ENCODE measurements around the gene TFF1.

The TFF1 gene

DNA sequence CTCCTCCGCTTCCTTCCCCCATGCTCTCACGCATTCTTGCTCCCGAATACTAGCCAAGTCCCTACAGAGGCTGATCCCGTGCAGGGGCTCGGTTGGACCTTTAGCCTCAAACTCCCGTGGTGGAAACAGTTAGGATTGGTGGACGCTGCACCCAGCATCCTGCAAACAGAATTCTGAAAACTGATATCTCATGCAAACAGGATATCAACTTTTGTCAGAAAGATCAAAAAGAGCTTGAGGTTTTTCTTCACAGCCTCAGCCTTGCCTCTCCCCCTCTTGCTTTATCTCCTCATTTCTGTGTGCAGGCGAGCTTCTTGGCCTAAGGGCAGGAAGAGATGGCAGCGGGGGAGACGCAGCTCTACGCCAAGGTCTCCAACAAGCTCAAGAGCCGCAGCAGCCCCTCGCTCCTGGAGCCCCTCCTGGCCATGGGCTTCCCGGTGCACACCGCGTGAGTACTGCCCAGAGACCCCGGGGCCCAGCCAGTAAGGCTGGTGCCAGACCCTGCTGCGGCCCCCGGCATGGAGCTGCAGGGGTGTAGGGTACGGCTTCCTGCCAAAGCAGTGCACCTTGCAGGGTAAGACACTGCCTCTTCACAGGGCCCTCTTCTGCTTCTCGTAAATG is 37.4 kb upstream of the TFF1 start, which contains the start of gene UBASH3A:
Gene UBASH3A, plus strand, starts transcription at position 292 of the 621 bp plus-strand sequence. Its CDS starts 44 bp downstream, at position 336.
- Histone ChIP-seq H3K4me3 (ENCODE audit: low read depth, low read length) (no peak within 1 kb of the TSS), H3K9me3 (ENCODE audit: control insufficient read depth, insufficient read depth, low read depth, low read length) (no peaks in the 10 kb centered on the region), H3K27ac (ENCODE audit: extremely low read depth, low read depth, low read length) (no peak within 1 kb of the TSS), H3K36me3 (ENCODE audit: control insufficient read depth in 2 of 2, insufficient read depth in 1 of 2, low read length in 2 of 2) (no peaks in the 10 kb centered on the region), H3K4me1 (ENCODE audit: control insufficient read depth, insufficient read depth, low read length) (no peaks in the 10 kb centered on the region)
- ChIA-PET POLR2A (no interaction called here), CTCF (interaction anchor here (1.1 to 1.5 kb wide), 3 partner anchors 10 to 94 kb away, joined by 4 to 6 read pairs (median 5); no protein-coding TSS in a partner anchor)
- TF ChIP-seq ZBTB7A (tag by site-specific recombination; IDR thresholded peaks at IDR 0.05; ENCODE audit: low read depth) (no peak), SP2 (tag by site-specific recombination; IDR thresholded peaks at IDR 0.05) (no peak), ZNF610 (tag by site-specific recombination; IDR thresholded peaks at IDR 0.05; ENCODE audit: borderline replicate concordance) (no peak), ZNF138 (tag by site-specific recombination; IDR thresholded peaks at IDR 0.05; ENCODE audit: borderline replicate concordance) (no peak), KLF16 (tag by site-specific recombination; IDR thresholded peaks at IDR 0.05) (no peak), ZNF624 (tag by site-specific recombination; IDR thresholded peaks at IDR 0.05) (no peak), ZNF548 (tag by site-specific recombination; IDR thresholded peaks at IDR 0.05) (no peak), ZNF555 (tag by site-specific recombination; conservative IDR thresholded peaks at IDR 0.05) (no peak), ZNF76 (tag by site-specific recombination; IDR thresholded peaks at IDR 0.05; ENCODE audit: borderline replicate concordance, low read depth) (no peak)
- TF ChIP-seq, protein P1, sequence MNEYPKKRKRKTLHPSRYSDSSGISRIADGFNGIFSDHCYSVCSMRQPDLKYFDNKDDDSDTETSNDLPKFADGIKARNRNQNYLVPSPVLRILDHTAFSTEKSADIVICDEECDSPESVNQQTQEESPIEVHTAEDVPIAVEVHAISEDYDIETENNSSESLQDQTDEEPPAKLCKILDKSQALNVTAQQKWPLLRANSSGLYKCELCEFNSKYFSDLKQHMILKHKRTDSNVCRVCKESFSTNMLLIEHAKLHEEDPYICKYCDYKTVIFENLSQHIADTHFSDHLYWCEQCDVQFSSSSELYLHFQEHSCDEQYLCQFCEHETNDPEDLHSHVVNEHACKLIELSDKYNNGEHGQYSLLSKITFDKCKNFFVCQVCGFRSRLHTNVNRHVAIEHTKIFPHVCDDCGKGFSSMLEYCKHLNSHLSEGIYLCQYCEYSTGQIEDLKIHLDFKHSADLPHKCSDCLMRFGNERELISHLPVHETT (tag by site-specific recombination; IDR thresholded peaks at IDR 0.05) = no peak
- TF ChIP-seq, protein P2, sequence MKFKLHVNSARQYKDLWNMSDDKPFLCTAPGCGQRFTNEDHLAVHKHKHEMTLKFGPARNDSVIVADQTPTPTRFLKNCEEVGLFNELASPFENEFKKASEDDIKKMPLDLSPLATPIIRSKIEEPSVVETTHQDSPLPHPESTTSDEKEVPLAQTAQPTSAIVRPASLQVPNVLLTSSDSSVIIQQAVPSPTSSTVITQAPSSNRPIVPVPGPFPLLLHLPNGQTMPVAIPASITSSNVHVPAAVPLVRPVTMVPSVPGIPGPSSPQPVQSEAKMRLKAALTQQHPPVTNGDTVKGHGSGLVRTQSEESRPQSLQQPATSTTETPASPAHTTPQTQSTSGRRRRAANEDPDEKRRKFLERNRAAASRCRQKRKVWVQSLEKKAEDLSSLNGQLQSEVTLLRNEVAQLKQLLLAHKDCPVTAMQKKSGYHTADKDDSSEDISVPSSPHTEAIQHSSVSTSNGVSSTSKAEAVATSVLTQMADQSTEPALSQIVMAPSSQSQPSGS (tag by site-specific recombination; IDR thresholded peaks at IDR 0.05; ENCODE audit: low read depth) = no peak
- TF ChIP-seq, protein P3, sequence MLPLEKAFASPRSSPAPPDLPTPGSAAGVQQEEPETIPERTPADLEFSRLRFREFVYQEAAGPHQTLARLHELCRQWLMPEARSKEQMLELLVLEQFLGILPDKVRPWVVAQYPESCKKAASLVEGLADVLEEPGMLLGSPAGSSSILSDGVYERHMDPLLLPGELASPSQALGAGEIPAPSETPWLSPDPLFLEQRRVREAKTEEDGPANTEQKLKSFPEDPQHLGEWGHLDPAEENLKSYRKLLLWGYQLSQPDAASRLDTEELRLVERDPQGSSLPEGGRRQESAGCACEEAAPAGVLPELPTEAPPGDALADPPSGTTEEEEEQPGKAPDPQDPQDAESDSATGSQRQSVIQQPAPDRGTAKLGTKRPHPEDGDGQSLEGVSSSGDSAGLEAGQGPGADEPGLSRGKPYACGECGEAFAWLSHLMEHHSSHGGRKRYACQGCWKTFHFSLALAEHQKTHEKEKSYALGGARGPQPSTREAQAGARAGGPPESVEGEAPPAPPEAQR (tag by site-specific recombination; IDR thresholded peaks at IDR 0.05) = no peak

DNA sequence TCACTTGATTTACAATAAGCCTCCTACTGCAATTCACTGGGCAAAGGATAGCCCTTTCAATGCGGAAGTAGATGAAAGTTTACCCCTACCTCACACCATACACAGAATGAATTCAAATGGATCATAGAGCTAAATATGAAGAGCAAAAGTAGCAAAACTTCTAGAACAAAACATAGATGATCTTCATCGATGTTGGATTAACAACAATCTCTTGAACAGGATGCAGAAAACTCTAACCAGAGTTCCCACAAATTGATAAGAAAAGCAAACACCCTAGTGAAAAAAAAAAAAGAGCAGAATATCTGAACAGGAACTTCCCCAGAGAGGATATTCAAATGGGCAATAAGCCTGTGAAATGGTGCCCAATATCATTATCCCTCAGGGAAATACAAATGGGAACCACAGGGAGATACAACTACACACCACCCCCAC is 35.5 kb upstream of the TFF1 start:
- ChIA-PET POLR2A (no interaction called here), CTCF (interaction anchor here (1.2 kb wide), 1 partner anchor 93 kb away, joined by 4 read pairs; no protein-coding TSS in a partner anchor)
- Histone ChIP-seq H3K4me3 (ENCODE audit: low read depth, low read length) (no peak overlapping the region), H3K36me3 (ENCODE audit: control insufficient read depth in 2 of 2, insufficient read depth in 1 of 2, low read length in 2 of 2) (no peaks in the 10 kb centered on the region), H3K9me3 (ENCODE audit: control insufficient read depth, insufficient read depth, low read depth, low read length) (no peaks in the 10 kb centered on the region), H3K4me1 (ENCODE audit: control insufficient read depth, insufficient read depth, low read length) (no peaks in the 10 kb centered on the region), H3K27ac (ENCODE audit: extremely low read depth, low read depth, low read length) (no peak overlapping the region)
- TF ChIP-seq SETDB1 (IDR thresholded peaks at IDR 0.05; ENCODE audit: insufficient read length, low read length) = peak; percentile 73
- TF ChIP-seq ZBTB21 (tag by site-specific recombination; IDR thresholded peaks at IDR 0.05) = no peak
- TF ChIP-seq ZNF223 (tag by site-specific recombination; IDR thresholded peaks at IDR 0.05) = no peak
- no peak for TF ChIP-seq ZNF341 (tag by site-specific recombination; IDR thresholded peaks at IDR 0.05; ENCODE audit: low read depth)

DNA sequence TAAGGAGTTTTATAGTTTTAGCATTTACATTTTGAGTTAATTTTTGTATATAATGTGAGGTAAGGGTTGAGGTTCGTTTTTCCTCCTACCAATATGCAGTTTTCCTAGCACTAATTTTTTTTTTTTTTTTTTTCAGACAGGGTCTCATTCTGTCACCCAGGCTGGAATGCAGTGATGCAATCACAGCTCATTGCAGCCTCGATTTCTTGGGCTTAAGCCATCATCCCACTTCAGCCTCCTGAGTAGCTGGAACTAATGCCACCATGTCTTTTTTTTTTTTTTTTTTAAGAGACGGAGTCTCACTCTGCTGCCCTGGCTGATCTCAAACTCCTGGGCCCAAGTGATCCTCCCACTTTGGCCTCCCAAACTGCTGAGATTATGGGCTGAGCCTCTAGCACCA is 34.8 kb upstream of the TFF1 start:
- Histone ChIP-seq H3K4me1 (ENCODE audit: control insufficient read depth, insufficient read depth, low read length) (no peaks in the 10 kb centered on the region), H3K9me3 (ENCODE audit: control insufficient read depth, insufficient read depth, low read depth, low read length) (no peaks in the 10 kb centered on the region), H3K27ac (ENCODE audit: extremely low read depth, low read depth, low read length) (no peak overlapping the region), H3K4me3 (ENCODE audit: low read depth, low read length) (no peak overlapping the region), H3K36me3 (ENCODE audit: control insufficient read depth in 2 of 2, insufficient read depth in 1 of 2, low read length in 2 of 2) (no peaks in the 10 kb centered on the region)
- ChIA-PET POLR2A (interaction anchor here (0.7 kb wide), 1 partner anchor 142 kb away, joined by 3 read pairs; no protein-coding TSS in a partner anchor), CTCF (interaction anchor here (0.6 to 1.2 kb wide), 2 partner anchors 92 to 284 kb away, joined by 3 to 4 read pairs; no protein-coding TSS in a partner anchor)
- TF ChIP-seq HOXD13 (CRISPR knock-in tag; IDR thresholded peaks at IDR 0.05; ENCODE audit: borderline replicate concordance) (no peak), ZBTB21 (tag by site-specific recombination; IDR thresholded peaks at IDR 0.05) (0 out of 2 replicates have a peak, but pooled peaks have one; percentile 29), ZNF623 (tag by site-specific recombination; IDR thresholded peaks at IDR 0.05) (no peak), ZNF175 (tag by site-specific recombination; IDR thresholded peaks at IDR 0.05) (no peak), KLF1 (tag by site-specific recombination; IDR thresholded peaks at IDR 0.05) (no peak), SP3 (tag by site-specific recombination; IDR thresholded peaks at IDR 0.05) (no peak)
